Activated CD4-positive, alpha-beta T cell treated with anti-CD3 and anti-CD28 coated beads, Interleukin-2, amount 50 U/mL, for 4 hours (primary cell): Measurements from ENCODE around the gene CD2BP2.
"Not testable (repeated sequence)": the region's sequence is repeated elsewhere in the genome, so short reads cannot be mapped to it uniquely, and the experiment has no call there.

ENCODE experiments used
- DNase-seq, 2 experiments: peaks; one replicate each; pipeline ENCODE4 v3.0.0-alpha.2; 2020

The CD2BP2 gene

GRCh38 chr16:30355144-30355953 is at the start of gene CD2BP2:
Gene CD2BP2, minus strand, starts transcription at chr16:30355308. Its CDS starts 627 bp downstream, at chr16:30354681.
- peak; percentile 77 to 81 for DNase-seq

GRCh38 chr16:30401768-30402425 is 46.8 kb upstream of the CD2BP2 start:
- DNase-seq: no peak

DNA sequence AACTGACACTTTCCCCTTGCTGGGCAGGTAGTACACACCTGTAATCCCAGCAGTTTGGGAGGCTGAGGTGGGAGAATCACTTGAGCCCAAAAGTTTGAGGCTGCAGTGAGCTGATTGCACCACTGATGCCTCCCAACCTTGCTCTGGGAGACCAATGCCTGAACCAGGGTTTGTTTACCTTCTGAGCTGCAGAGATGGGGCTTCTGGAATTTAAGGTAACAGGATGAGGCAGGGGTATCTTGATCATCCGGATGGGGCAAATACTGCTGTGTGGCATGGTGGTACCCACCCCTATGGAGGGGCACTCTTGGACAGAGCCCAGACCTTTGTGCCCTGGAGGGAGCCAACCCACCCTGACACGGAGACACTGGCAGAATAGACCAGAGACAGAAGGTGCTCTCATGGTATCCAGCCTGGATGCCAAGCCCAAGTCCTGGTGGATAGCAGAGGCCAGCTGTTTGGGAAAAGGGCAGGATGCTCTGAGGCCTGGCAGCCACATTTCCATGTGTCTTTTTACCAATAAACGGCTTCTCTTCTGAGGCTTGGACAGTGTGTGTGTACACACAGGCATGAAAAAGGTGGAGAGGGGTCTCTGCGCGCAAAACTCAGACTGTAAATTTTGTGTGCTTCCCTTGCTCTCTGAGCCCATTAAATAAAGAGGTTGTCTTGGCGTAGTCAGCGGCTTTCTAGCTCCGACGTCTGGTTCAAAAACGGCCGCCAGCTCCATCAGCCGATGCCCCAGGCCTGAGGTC is 44.5 kb upstream of the CD2BP2 start:
- DNase-seq: no peak

DNA sequence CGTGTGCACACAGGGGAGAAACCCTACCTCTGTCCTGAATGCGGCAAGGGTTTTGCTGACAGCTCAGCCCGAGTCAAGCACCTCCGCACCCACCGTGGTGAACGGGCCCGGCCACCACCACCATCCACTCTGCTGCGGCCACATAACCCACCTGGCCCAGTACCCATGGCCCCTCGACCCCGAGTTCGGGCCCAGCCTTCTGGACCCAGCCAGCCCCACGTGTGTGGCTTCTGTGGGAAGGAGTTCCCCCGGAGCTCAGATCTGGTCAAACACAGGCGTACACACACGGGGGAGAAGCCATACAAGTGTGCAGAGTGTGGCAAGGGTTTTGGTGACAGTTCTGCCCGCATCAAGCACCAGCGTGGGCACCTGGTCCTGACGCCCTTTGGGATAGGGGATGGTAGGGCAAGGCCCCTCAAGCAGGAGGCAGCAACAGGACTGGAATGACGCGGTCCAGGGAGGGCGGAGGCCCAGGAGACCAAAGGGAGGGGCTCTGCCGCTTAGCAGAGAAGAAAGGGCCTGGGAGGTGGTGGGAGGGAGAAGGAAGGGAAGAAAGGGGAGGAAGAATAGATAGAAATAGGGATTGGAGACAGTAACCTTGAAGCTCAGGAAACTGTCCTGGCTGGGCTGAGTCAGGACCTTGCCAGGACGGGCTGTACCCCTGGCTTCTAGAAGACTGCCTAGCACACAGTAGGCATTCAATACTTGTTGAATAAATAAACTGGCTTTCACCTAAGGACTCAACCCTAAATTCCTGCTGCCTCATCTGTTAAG is 43.7 kb upstream of the CD2BP2 start:
- no peak for DNase-seq

GRCh38 chr16:30397776-30398660 is 42.9 kb upstream of the CD2BP2 start:
- no peak for DNase-seq

DNA sequence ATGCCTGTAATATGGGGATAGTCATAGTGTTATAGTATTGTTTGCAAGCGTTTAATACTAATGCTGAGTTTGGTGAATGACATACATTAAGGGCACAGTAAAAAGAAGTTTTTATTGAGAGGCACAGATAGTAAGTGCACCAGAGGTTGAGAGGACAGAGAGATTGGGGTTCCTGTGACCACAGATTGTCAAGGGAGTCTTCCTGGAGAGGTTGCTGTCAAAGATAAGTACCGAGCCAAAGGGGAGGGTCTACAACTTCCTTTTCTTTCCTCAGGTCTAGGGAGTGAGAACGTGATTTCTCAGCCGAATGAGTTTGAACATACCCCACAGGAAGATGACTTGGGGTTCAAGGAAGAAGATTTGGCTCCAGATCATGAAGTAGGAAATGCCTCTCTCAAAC is 41.9 kb upstream of the CD2BP2 start:
- DNase-seq: no peak

DNA sequence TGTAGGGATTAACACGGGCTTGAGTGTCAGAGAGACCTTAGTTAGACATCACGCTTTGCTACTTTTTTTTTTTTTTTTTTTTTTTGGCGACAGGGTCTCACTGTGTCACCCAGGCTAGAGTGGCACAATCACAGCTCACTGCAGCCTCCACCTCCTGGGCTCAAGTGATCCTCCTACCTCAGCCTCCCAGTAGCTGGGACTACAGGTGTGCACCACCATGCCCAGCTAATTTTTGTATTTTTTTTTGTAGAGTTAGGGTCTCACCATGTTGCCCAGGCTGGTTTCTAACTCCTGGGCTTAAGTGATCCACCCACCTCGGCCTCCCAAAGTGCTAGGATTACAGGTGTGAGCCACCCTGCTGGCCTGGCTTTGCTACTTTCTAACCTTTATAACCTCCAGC is 41.5 kb upstream of the CD2BP2 start:
- not testable (repeated sequence) for DNase-seq

DNA sequence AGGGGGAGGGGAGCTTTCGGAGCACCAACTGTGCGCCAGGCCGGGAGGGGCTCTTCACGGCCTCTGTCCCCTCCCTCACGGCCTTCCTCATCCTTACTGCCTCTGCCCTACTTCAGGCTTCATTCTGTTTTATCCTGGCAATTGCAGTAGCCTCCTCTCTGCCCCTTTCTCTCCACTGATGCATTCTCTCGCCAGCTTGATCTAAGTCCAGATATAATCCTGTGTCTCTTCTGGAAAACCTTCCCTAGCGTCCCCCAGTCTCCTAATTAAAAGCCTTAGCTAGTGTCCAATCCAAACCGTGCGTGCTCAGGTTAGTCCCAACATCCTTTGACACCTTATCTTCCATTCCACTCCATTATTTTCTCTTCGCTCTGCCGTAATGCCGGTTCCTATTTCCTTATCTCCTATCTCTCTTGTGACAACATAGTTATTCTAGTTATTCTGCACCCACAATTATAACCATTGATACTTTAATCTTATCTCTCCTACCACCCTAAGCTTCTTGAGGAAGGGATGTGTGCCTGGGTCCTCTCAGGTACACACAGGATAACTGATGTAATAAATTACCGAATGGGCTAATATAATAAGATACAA is 41.0 kb upstream of the CD2BP2 start:
- DNase-seq: no peak

- peak in 1 of 2 experiments; percentile 30 for DNase-seq
Measured at GRCh38 chr16:30395155-30395991, 40.3 kb upstream of the CD2BP2 start, which contains the start of gene ZNF48. Gene ZNF48, plus strand, starts transcription at chr16:30395420. Its CDS starts 375 bp downstream, at chr16:30395795.

GRCh38 chr16:30394592-30395154 is 39.6 kb upstream of the CD2BP2 start:
- DNase-seq: no peak

DNA sequence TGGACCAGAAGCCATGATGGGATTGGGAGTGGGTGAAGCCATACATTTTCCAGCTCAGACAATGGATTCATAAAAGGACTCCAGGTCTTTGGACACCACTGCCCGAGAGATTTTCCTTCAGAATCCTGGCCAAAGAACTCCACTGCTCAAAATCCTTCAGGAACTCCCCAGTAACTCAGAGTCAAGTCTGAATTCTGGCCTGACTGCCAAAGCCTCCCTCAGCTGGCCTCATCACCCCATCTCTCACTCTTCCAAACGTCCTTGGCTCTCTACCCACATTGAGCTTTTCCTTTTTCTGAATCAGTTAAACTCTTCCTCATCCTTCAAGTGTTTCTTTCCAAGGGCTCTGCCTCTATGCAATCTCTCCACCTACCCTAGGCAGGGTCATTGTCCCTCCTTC is 28.4 kb upstream of the CD2BP2 start:
- DNase-seq: no peak

- DNase-seq: peak; percentile 67
Measured at GRCh38 chr16:30382111-30382881, 27.2 kb upstream of the CD2BP2 start, which contains the start of gene SEPTIN1. Gene SEPTIN1, minus strand, starts transcription at chr16:30382561. Its CDS starts 19 bp downstream, at chr16:30382542.

- DNase-seq: peak in 1 of 2 experiments; percentile 34
Measured at GRCh38 chr16:30381291-30382041, 26.4 kb upstream of the CD2BP2 start.

GRCh38 chr16:30380803-30381208 is 25.7 kb upstream of the CD2BP2 start:
- no peak for DNase-seq

- DNase-seq: no peak
Measured at GRCh38 chr16:30380072-30380802, 25.1 kb upstream of the CD2BP2 start.

GRCh38 chr16:30379158-30379783 is 24.2 kb upstream of the CD2BP2 start:
- DNase-seq: no peak
